HEK293 (cell line): ENCODE data around the gene NFIX.

Experiments
- CTCF ChIA-PET: fragments of 350-600 bp; formaldehyde crosslinking; extraction: SDS; loops from one replicate; lab custom pipeline; 2021; ENCODE audit warnings: antibody characterized with exemption; lab: Yijun Ruan, JAX
- POLR2A ChIA-PET: fragments of 300-600 bp; formaldehyde crosslinking; extraction: SDS; loops from one replicate; lab custom pipeline; 2020; ENCODE audit warnings: antibody characterized with exemption, inconsistent platforms; lab: Yijun Ruan, JAX
- H3K27ac ChIP-seq: fragments of 200-500 bp; sonication (Bioruptor generic); 2 replicates; pipeline ENCODE4 v1.5.1; 2014; ENCODE audit warnings: low read depth, low read length, control low read depth, inconsistent platforms; ENCODE audit errors: extremely low read depth
- H3K36me3 ChIP-seq, 2 experiments: fragments of 200-500 bp in 1 of 2; sonication (Bioruptor generic) in 1 of 2; 1 replicate in 1 of 2; 2 replicates in 1 of 2; pipeline ENCODE4 v1.5.1; 2014 to 2017; ENCODE audit warnings: inconsistent platforms in 2 of 2, low read length in 2 of 2; ENCODE audit not compliant: control insufficient read depth in 2 of 2, insufficient read depth in 1 of 2
- H3K4me1 ChIP-seq: fragments of 200-500 bp; sonication (Bioruptor generic); 2 replicates; pipeline ENCODE4 v1.5.1; 2014; ENCODE audit warnings: mild to moderate bottlenecking, low read length, inconsistent platforms; ENCODE audit not compliant: control insufficient read depth, insufficient read depth
- H3K4me3 ChIP-seq: 2 replicates; pipeline ENCODE4 v1.5.1; 2011; ENCODE audit warnings: low read depth, mild to moderate bottlenecking, control low read depth, low read length, moderate library complexity
- H3K9me3 ChIP-seq: fragments of 200-500 bp; sonication (Bioruptor generic); 2 replicates; pipeline ENCODE4 v1.5.1; 2014; ENCODE audit warnings: low read depth, low read length, inconsistent platforms; ENCODE audit not compliant: control insufficient read depth, insufficient read depth
- EGR2 ChIP-seq: fragments of 450-650 bp; formaldehyde crosslinking; IDR thresholded peaks from 2 replicates; pipeline ENCODE4 v1.5.1; 2016; ENCODE audit warnings: low read depth, missing biosample characterization, missing genetic modification characterization
- YY1 ChIP-seq: fragments of 450-650 bp; formaldehyde crosslinking; IDR thresholded peaks from 2 replicates; pipeline ENCODE4 v1.5.1; 2018; ENCODE audit warnings: missing biosample characterization, missing genetic modification characterization
- ZBTB17 ChIP-seq: fragments of 450-650 bp; formaldehyde crosslinking; IDR thresholded peaks from 2 replicates; pipeline ENCODE4 v1.5.1; 2016; ENCODE audit warnings: missing biosample characterization, missing genetic modification characterization
- ZFHX2 ChIP-seq: fragments of 450-650 bp; formaldehyde crosslinking; conservative IDR thresholded peaks from 2 replicates; pipeline ENCODE4 v1.5.1; 2016; ENCODE audit warnings: missing biosample characterization, missing genetic modification characterization
- ZIC2 ChIP-seq: fragments of 450-650 bp; formaldehyde crosslinking; IDR thresholded peaks from 2 replicates; pipeline ENCODE4 v1.5.1; 2016; ENCODE audit warnings: missing biosample characterization, missing genetic modification characterization
- ZNF19 ChIP-seq: fragments of 450-650 bp; formaldehyde crosslinking; IDR thresholded peaks from 2 replicates; pipeline ENCODE4; 2016; ENCODE audit warnings: missing biosample characterization, missing genetic modification characterization, low read depth
- ZNF274 ChIP-seq, 2 experiments: fragments of 200-500 bp in 1 of 2; fragments of 450-650 bp in 1 of 2; sonication (Bioruptor generic) in 1 of 2; formaldehyde crosslinking in 1 of 2; IDR thresholded peaks; 2 replicates each; pipeline versions ENCODE4 v1.5.1 to v1.6.1; 2014 to 2016; ENCODE audit warnings: borderline replicate concordance in 1 of 2, inconsistent platforms in 1 of 2, low read length in 1 of 2, missing biosample characterization in 1 of 2, missing genetic modification characterization in 1 of 2
- ZNF311 ChIP-seq: fragments of 450-650 bp; formaldehyde crosslinking; IDR thresholded peaks from 2 replicates; pipeline ENCODE4 v1.5.1; 2017; ENCODE audit warnings: missing biosample characterization, missing genetic modification characterization, borderline replicate concordance
- ZNF335 ChIP-seq: fragments of 450-650 bp; formaldehyde crosslinking; conservative IDR thresholded peaks from 2 replicates; pipeline ENCODE4 v1.5.1; 2016; ENCODE audit warnings: missing biosample characterization, missing genetic modification characterization
- ZNF341 ChIP-seq: fragments of 450-650 bp; formaldehyde crosslinking; IDR thresholded peaks from 2 replicates; pipeline ENCODE4; 2016; ENCODE audit warnings: low read depth, missing biosample characterization, missing genetic modification characterization
- ZNF366 ChIP-seq: fragments of 450-650 bp; formaldehyde crosslinking; conservative IDR thresholded peaks from 2 replicates; pipeline ENCODE4 v1.5.1; 2016; ENCODE audit warnings: missing biosample characterization, missing genetic modification characterization
- ZNF610 ChIP-seq: fragments of 450-650 bp; formaldehyde crosslinking; IDR thresholded peaks from 2 replicates; pipeline ENCODE4 v1.5.1; 2016; ENCODE audit warnings: missing biosample characterization, missing genetic modification characterization, borderline replicate concordance
- ZNF664 ChIP-seq: fragments of 450-650 bp; formaldehyde crosslinking; IDR thresholded peaks from 2 replicates; pipeline ENCODE4 v1.5.1; 2016; ENCODE audit warnings: missing biosample characterization, missing genetic modification characterization
- ZNF677 ChIP-seq: fragments of 450-650 bp; IDR thresholded peaks from 2 replicates; pipeline ENCODE4 v1.5.0; 2018; ENCODE audit warnings: missing biosample characterization, mild to moderate bottlenecking, missing genetic modification characterization, moderate library complexity
- TF ChIP-seq, protein P1 (sequence below): fragments of 450-650 bp; formaldehyde crosslinking; IDR thresholded peaks from 2 replicates; pipeline ENCODE4 v1.5.1; 2017; ENCODE audit warnings: missing biosample characterization, missing genetic modification characterization
- TF ChIP-seq, protein P2 (sequence below): fragments of 450-650 bp; formaldehyde crosslinking; IDR thresholded peaks from 2 replicates; pipeline ENCODE4 v1.5.1; 2016; ENCODE audit warnings: missing biosample characterization, missing genetic modification characterization
- TF ChIP-seq, protein P3 (sequence below): fragments of 450-650 bp; formaldehyde crosslinking; IDR thresholded peaks from 2 replicates; pipeline ENCODE4 v1.5.1; 2016; ENCODE audit warnings: missing biosample characterization, missing genetic modification characterization
- TF ChIP-seq, protein P4 (sequence below): fragments of 450-650 bp; formaldehyde crosslinking; IDR thresholded peaks from 2 replicates; pipeline ENCODE4 v1.5.1; 2016; ENCODE audit warnings: missing biosample characterization, missing genetic modification characterization
- TF ChIP-seq, protein P5 (sequence below): fragments of 450-650 bp; formaldehyde crosslinking; IDR thresholded peaks from 2 replicates; pipeline ENCODE4 v1.5.1; 2016; ENCODE audit warnings: missing biosample characterization, missing genetic modification characterization

The NFIX gene

DNA sequence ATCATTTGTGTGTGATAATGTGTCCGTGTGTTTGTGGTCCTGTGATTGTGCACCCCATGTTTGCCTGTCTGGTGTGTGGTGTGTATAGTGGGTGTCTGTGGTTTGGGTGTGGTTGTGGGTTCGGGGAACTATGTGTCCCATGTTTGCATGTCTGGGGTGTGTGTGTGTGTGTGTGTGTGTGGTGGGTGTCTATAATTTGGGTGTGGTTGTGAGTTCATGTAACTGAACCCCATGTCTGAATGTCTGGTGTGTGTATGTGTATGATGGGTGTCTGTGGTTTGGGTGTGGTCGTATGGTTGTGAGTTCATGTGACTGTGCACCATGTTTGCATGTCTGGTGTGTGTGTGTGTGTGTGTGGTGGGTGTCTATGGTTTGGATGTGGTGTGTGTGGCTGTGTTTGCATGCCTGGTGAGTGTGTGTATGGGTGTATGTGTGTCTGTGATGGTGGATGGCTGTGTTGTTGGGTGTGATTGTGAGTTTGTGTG, 11.1 kb upstream of the NFIX start (continued):
- TF ChIP-seq, protein P1, sequence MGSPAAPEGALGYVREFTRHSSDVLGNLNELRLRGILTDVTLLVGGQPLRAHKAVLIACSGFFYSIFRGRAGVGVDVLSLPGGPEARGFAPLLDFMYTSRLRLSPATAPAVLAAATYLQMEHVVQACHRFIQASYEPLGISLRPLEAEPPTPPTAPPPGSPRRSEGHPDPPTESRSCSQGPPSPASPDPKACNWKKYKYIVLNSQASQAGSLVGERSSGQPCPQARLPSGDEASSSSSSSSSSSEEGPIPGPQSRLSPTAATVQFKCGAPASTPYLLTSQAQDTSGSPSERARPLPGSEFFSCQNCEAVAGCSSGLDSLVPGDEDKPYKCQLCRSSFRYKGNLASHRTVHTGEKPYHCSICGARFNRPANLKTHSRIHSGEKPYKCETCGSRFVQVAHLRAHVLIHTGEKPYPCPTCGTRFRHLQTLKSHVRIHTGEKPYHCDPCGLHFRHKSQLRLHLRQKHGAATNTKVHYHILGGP (tag by site-specific recombination): no peak
- TF ChIP-seq ZNF677 (no peak), ZNF274 (IDR thresholded peaks at IDR 0.05; ENCODE audit: low read length) (no peak), ZNF274 (tag by site-specific recombination; IDR thresholded peaks at IDR 0.05; ENCODE audit: borderline replicate concordance) (peak; percentile 75), YY1 (tag by site-specific recombination) (no peak), ZNF664 (tag by site-specific recombination) (no peak)
- TF ChIP-seq, protein P2, sequence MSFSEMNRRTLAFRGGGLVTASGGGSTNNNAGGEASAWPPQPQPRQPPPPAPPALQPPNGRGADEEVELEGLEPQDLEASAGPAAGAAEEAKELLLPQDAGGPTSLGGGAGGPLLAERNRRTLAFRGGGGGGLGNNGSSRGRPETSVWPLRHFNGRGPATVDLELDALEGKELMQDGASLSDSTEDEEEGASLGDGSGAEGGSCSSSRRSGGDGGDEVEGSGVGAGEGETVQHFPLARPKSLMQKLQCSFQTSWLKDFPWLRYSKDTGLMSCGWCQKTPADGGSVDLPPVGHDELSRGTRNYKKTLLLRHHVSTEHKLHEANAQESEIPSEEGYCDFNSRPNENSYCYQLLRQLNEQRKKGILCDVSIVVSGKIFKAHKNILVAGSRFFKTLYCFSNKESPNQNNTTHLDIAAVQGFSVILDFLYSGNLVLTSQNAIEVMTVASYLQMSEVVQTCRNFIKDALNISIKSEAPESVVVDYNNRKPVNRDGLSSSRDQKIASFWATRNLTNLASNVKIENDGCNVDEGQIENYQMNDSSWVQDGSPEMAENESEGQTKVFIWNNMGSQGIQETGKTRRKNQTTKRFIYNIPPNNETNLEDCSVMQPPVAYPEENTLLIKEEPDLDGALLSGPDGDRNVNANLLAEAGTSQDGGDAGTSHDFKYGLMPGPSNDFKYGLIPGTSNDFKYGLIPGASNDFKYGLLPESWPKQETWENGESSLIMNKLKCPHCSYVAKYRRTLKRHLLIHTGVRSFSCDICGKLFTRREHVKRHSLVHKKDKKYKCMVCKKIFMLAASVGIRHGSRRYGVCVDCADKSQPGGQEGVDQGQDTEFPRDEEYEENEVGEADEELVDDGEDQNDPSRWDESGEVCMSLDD (tag by site-specific recombination): peak; percentile 18; the same call in 1 of the 2 replicates

DNA sequence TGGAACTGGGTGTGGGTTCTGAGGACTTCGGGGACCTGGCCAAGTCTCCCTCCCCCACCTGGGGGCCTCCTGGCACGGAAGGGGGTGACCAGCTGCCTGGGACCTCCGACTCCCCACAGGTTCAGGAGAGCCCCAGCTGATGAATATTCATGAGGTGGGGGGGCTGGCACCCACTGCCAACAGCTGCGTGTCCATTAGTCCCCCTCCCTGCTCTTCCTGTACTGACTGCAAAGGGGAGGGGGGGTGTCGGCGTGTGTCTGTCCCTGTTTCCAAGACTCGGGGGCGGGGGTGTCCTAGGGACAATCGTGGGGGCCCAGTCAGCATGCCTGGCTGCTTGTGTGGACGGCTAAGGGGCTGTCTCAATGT, 10.6 kb upstream of the NFIX start:
- TF ChIP-seq ZNF341 (tag by site-specific recombination) (peak; percentile 75), ZBTB17 (tag by site-specific recombination) (no peak), ZNF311 (tag by site-specific recombination) (no peak), ZNF19 (tag by site-specific recombination) (no peak)
- TF ChIP-seq, protein P3, sequence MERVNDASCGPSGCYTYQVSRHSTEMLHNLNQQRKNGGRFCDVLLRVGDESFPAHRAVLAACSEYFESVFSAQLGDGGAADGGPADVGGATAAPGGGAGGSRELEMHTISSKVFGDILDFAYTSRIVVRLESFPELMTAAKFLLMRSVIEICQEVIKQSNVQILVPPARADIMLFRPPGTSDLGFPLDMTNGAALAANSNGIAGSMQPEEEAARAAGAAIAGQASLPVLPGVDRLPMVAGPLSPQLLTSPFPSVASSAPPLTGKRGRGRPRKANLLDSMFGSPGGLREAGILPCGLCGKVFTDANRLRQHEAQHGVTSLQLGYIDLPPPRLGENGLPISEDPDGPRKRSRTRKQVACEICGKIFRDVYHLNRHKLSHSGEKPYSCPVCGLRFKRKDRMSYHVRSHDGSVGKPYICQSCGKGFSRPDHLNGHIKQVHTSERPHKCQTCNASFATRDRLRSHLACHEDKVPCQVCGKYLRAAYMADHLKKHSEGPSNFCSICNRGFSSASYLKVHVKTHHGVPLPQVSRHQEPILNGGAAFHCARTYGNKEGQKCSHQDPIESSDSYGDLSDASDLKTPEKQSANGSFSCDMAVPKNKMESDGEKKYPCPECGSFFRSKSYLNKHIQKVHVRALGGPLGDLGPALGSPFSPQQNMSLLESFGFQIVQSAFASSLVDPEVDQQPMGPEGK (tag by site-specific recombination): 0 out of 2 replicates have a peak, but pooled peaks have one; percentile 41
- ChIA-PET POLR2A (interaction anchor here (0.5 to 1.2 kb wide), 2 partner anchors 95 to 171 kb away, joined by 3 read pairs; no protein-coding TSS in a partner anchor), CTCF (interaction anchor here (0.6 to 13.3 kb wide), 9 partner anchors 19 to 604 kb away, joined by 3 to 274 read pairs (median 7); no protein-coding TSS in a partner anchor)
- Histone ChIP-seq H3K9me3 (no peaks in the 10 kb centered on the region), H3K36me3 (no peaks in the 10 kb centered on the region), H3K27ac (no peak overlapping the region), H3K4me1 (no peaks in the 10 kb centered on the region), H3K4me3 (no peak overlapping the region)

DNA sequence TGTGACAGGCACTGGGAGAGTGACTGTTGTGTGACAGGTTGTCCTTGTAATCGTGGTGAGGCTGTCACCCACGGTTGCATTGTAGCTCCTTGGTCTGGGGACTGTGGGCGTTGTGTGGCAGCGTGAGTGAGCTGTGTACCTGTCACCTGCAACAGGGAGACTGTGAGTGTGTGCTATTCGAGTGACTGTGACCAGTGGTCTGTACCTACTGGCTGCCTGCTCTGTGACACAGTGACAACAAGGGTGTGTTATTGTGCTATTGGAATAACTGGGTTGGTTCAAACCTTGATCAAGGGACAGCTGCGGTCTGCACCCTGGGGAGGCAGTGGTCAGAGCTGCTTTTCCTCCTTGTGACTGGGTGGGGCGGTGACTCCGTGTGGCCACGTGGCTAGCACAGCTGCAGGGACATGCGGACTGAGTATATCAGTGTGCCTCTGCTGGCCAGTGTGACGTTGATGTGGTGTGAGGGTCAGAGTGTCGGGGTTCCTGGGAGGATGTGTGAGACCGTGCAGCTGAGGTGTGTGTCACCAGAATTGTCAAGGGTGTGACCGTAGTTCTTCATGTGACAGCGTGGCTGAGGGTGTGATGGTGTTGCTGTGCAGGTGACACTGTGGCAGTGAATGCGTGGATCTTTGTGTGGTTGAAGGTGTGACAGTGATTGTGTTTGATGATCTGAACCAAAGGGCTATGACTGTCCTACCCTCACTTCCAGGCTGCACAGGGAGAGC, 10.1 kb upstream of the NFIX start:
- no peak overlapping the region for H3K4me3 ChIP-seq
- TF ChIP-seq ZFHX2 (peak; percentile 67), ZNF19 (tag by site-specific recombination) (no peak), EGR2 (tag by site-specific recombination) (peak; percentile 49; the same call in 1 of the 2 replicates), ZNF610 (no peak), ZNF335 (tag by site-specific recombination) (no peak), ZNF366 (tag by site-specific recombination) (0 out of 2 replicates have a peak, but pooled peaks have one; percentile 15), ZIC2 (no peak)
- TF ChIP-seq, protein P4, sequence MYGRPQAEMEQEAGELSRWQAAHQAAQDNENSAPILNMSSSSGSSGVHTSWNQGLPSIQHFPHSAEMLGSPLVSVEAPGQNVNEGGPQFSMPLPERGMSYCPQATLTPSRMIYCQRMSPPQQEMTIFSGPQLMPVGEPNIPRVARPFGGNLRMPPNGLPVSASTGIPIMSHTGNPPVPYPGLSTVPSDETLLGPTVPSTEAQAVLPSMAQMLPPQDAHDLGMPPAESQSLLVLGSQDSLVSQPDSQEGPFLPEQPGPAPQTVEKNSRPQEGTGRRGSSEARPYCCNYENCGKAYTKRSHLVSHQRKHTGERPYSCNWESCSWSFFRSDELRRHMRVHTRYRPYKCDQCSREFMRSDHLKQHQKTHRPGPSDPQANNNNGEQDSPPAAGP (tag by site-specific recombination): 0 out of 2 replicates have a peak, but pooled peaks have one; percentile 9
- TF ChIP-seq, protein P5, sequence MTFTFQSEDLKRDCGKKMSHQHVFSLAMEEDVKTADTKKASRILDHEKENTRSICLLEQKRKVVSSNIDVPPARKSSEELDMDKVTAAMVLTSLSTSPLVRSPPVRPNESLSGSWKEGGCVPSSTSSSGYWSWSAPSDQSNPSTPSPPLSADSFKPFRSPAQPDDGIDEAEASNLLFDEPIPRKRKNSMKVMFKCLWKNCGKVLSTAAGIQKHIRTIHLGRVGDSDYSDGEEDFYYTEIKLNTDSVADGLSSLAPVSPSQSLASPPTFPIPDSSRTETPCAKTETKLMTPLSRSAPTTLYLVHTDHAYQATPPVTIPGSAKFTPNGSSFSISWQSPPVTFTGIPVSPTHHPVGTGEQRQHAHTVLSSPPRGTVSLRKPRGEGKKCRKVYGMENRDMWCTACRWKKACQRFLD (tag by site-specific recombination): no peak
- ChIA-PET POLR2A (interaction anchor here (0.5 to 1.2 kb wide), 2 partner anchors 95 to 171 kb away, joined by 3 read pairs; no protein-coding TSS in a partner anchor), CTCF (interaction anchor here (0.6 to 13.3 kb wide), 13 partner anchors 8 to 603 kb away, joined by 3 to 274 read pairs (median 5); no protein-coding TSS in a partner anchor)
- no peak overlapping the region for H3K27ac ChIP-seq
- H3K4me1 ChIP-seq: no peaks in the 10 kb centered on the region
- H3K36me3 ChIP-seq: no peaks in the 10 kb centered on the region
- no peaks in the 10 kb centered on the region for H3K9me3 ChIP-seq
